HUES6 (cell line): ENCODE measurements around the gene DMKN.

ENCODE experiments used
- H3K27ac ChIP-seq: 2 replicates; pipeline ENCODE4 v1.7.0; 2013; ENCODE audit warnings: low read depth, mild to moderate bottlenecking, low read length, inconsistent platforms
- H3K27me3 ChIP-seq: 2 replicates; pipeline ENCODE4 v1.6.1; 2013; ENCODE audit warnings: low read length; ENCODE audit not compliant: control insufficient read depth, insufficient read depth
- H3K36me3 ChIP-seq: 2 replicates; pipeline ENCODE4 v1.6.1; 2013; ENCODE audit warnings: low read length; ENCODE audit not compliant: control insufficient read depth, insufficient read depth
- H3K4me1 ChIP-seq: 2 replicates; pipeline ENCODE4 v1.6.1; 2013; ENCODE audit warnings: low read length; ENCODE audit not compliant: control insufficient read depth, insufficient read depth
- H3K4me3 ChIP-seq: 2 replicates; pipeline ENCODE4 v1.5.1; 2013; ENCODE audit warnings: low read depth, low read length
- H3K9ac ChIP-seq: one replicate; pipeline ENCODE4 v1.6.1; 2013; ENCODE audit warnings: mild to moderate bottlenecking, low read length
- H3K9me3 ChIP-seq: 2 replicates; pipeline ENCODE4 v1.6.1; 2013; ENCODE audit warnings: low read depth, low read length; ENCODE audit not compliant: control insufficient read depth, insufficient read depth

The DMKN gene

GRCh38 chr19:35519291-35519690, 5.8 kb upstream of the DMKN start:
- Histone ChIP-seq H3K4me3 (no peak overlapping the region), H3K9ac (no peak overlapping the region), H3K4me1 (peaks cover 15% of the 10 kb centered on the region), H3K9me3 (no peaks in the 10 kb centered on the region), H3K27ac (no peak overlapping the region), H3K36me3 (no peaks in the 10 kb centered on the region), H3K27me3 (0 out of 2 replicates have a peak, but pooled peaks cover under 1% of the 10 kb centered on the region)

- H3K36me3 ChIP-seq, result no peaks in the 10 kb centered on the region
- no peaks in the 10 kb centered on the region for H3K9me3 ChIP-seq
- no peak overlapping the region for H3K4me3 ChIP-seq
- H3K4me1 ChIP-seq, result peaks cover 20% of the 10 kb centered on the region
- H3K27me3 ChIP-seq, result peaks cover under 1% of the 10 kb centered on the region; the same call in 1 of the 2 replicates
- no peak overlapping the region for H3K27ac ChIP-seq
- H3K9ac ChIP-seq, result no peak overlapping the region
Measured at GRCh38 chr19:35518313-35518712, 4.9 kb upstream of the DMKN start.

- H3K4me3 ChIP-seq, result no peak overlapping the region
- no peak overlapping the region for H3K9ac ChIP-seq
- H3K9me3 ChIP-seq, result no peaks in the 10 kb centered on the region
- H3K27ac ChIP-seq, result no peak overlapping the region
- peaks cover 26% of the 10 kb centered on the region for H3K4me1 ChIP-seq
- peaks cover 9% of the 10 kb centered on the region; the same call in 1 of the 2 replicates for H3K27me3 ChIP-seq
- no peaks in the 10 kb centered on the region for H3K36me3 ChIP-seq
Measured at GRCh38 chr19:35517342-35517741, 3.9 kb upstream of the DMKN start.

- H3K9ac ChIP-seq, result no peak overlapping the region
- H3K36me3 ChIP-seq, result no peaks in the 10 kb centered on the region
- H3K27ac ChIP-seq, result no peak overlapping the region
- H3K4me1 ChIP-seq, result peaks cover 22% of the 10 kb centered on the region
- no peak overlapping the region for H3K4me3 ChIP-seq
- H3K9me3 ChIP-seq, result no peaks in the 10 kb centered on the region
- H3K27me3 ChIP-seq, result peaks cover 14% of the 10 kb centered on the region; the same call in 1 of the 2 replicates
Measured at GRCh38 chr19:35516310-35516709, 2.9 kb upstream of the DMKN start.

- Histone ChIP-seq H3K36me3 (no peaks in the 10 kb centered on the region), H3K4me1 (peaks cover 24% of the 10 kb centered on the region), H3K9me3 (no peaks in the 10 kb centered on the region), H3K27me3 (peaks cover 20% of the 10 kb centered on the region; the same call in 1 of the 2 replicates), H3K27ac (no peak overlapping the region), H3K9ac (no peak overlapping the region), H3K4me3 (peak overlapping the region; percentile 55)
Measured at GRCh38 chr19:35514282-35514809, 897 bp upstream of the DMKN start.

- Histone ChIP-seq H3K27ac (no peak overlapping the region), H3K4me3 (peak overlapping the region; percentile 55; the same call in 1 of the 2 replicates), H3K4me1 (peaks cover 29% of the 10 kb centered on the region), H3K9ac (no peak overlapping the region), H3K9me3 (no peaks in the 10 kb centered on the region), H3K36me3 (peaks cover 2% of the 10 kb centered on the region), H3K27me3 (peaks cover 20% of the 10 kb centered on the region; the same call in 1 of the 2 replicates)
Measured at GRCh38 chr19:35512831-35513627, 420 bp downstream of the DMKN start.

- Histone ChIP-seq H3K4me3 (no peak overlapping the region), H3K27me3 (peaks cover 20% of the 10 kb centered on the region; the same call in 1 of the 2 replicates)
Measured at GRCh38 chr19:35511337-35511736, 2.1 kb downstream of the DMKN start.

GRCh38 chr19:35510626-35510964, 2.9 kb downstream of the DMKN start:
- peak overlapping the region; percentile 82 for H3K4me3 ChIP-seq
- H3K9ac ChIP-seq, result no peak overlapping the region
- no peak overlapping the region for H3K27ac ChIP-seq
- peaks cover 29% of the 10 kb centered on the region for H3K4me1 ChIP-seq
- H3K36me3 ChIP-seq, result peaks cover 23% of the 10 kb centered on the region
- no peaks in the 10 kb centered on the region for H3K9me3 ChIP-seq
- H3K27me3 ChIP-seq, result peaks cover 20% of the 10 kb centered on the region; the same call in 1 of the 2 replicates

More at GRCh38 chr19:35511337-35511736, 2.1 kb downstream of the DMKN start:
- peaks cover 29% of the 10 kb centered on the region for H3K4me1 ChIP-seq
- peaks cover 16% of the 10 kb centered on the region for H3K36me3 ChIP-seq
- H3K27ac ChIP-seq, result no peak overlapping the region
- no peaks in the 10 kb centered on the region for H3K9me3 ChIP-seq
- H3K9ac ChIP-seq, result no peak overlapping the region

GRCh38 chr19:35509861-35510625, 3.4 kb downstream of the DMKN start:
- Histone ChIP-seq H3K36me3 (peaks cover 29% of the 10 kb centered on the region), H3K4me3 (peak overlapping the region; percentile 82), H3K9me3 (no peaks in the 10 kb centered on the region), H3K4me1 (peaks cover 29% of the 10 kb centered on the region), H3K27ac (peak overlapping the region; percentile 80), H3K27me3 (peaks cover 20% of the 10 kb centered on the region; the same call in 1 of the 2 replicates), H3K9ac (peak overlapping the region; percentile 91)

- Histone ChIP-seq H3K9me3 (no peaks in the 10 kb centered on the region), H3K27me3 (peaks cover 20% of the 10 kb centered on the region; the same call in 1 of the 2 replicates), H3K27ac (peak overlapping the region; percentile 80), H3K9ac (peak overlapping the region; percentile 91), H3K36me3 (peaks cover 37% of the 10 kb centered on the region), H3K4me1 (peaks cover 23% of the 10 kb centered on the region), H3K4me3 (peak overlapping the region; percentile 82)
Measured at GRCh38 chr19:35509018-35509652, 4.3 kb downstream of the DMKN start.
